DOHH2 (cell line): ENCODE data around the gene KCTD16.

Source experiments
- CTCF ChIP-seq: fragments of 200-600 bp; sonication (generic); IDR thresholded peaks from one replicate; pipeline ENCODE4 v1.5.1; 2014; ENCODE audit warnings: antibody characterized with exemption, mild to moderate bottlenecking, low read depth, low read length; ENCODE audit not compliant: poor library complexity, severe bottlenecking
- EZH2phosphoT487 ChIP-seq: fragments of 200-600 bp; sonication (generic); IDR thresholded peaks from 2 replicates; pipeline ENCODE4 v1.6.1; 2017; ENCODE audit warnings: borderline replicate concordance, mild to moderate bottlenecking, antibody characterized with exemption, low read length, moderate library complexity, mixed read lengths

DNA sequence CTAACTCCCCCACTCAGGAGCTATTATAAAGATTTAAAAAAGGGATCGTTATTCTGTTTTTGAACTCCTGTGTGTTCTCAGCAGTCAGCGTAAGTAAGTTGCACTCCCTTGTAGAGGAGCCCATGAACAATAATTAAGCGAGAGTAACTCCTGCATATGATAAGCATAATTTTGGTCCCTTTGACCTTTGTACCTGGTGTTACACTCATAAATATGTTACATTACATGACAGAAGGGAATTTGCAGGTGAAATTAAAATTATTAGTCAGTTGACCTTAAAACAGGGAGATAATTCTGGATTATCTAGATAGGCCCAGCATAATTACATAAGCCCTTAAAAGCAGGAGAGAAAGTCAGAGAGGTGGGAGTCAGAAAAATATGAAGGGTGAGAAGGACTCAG, 197.3 kb downstream of the KCTD16 start:
- TF ChIP-seq CTCF (no peak), EZH2phosphoT487 (no peak)
